Neural cell (in vitro differentiated cells): Measurements from ENCODE around the gene TMEM50B. TPM values are rescaled to one million over a fixed set of nuclear protein-coding genes. Genes with fewer than 3 reads are reported as not detected.

ENCODE experiments used
- polyA plus RNA-seq: library from polyadenylated mRNA; depleted of rRNA; stranded (reverse); fragments of >200 nt; gene quantifications from 2 replicates; pipeline ENCODE4 v1.2.3, GENCODE V29; 2014

Gene TMEM50B
- polyA plus RNA-seq, 1 donor from 2014 or later, result 69.4 TPM

Other genes starting within 250 kb of the TMEM50B start
- 0.38 and 6.0 TPM in 2 replicates for gene IL10RB, start 213.6 kb downstream of the TMEM50B start, polyA plus RNA-seq
- gene IFNAR1, start 155.0 kb downstream of the TMEM50B start, polyA plus RNA-seq, result 12.4 and 15.5 TPM in 2 replicates
- 57.2 and 70.0 TPM in 2 replicates for gene IFNGR2, start 76.6 kb downstream of the TMEM50B start, polyA plus RNA-seq
- 5.5 and 6.0 TPM in 2 replicates for gene DNAJC28, start 11.7 kb upstream of the TMEM50B start, polyA plus RNA-seq
- 87.5 and 107 TPM in 2 replicates for gene GART, start 62.1 kb upstream of the TMEM50B start, polyA plus RNA-seq
- 121 and 123 TPM in 2 replicates for gene SON, start 63.1 kb upstream of the TMEM50B start, polyA plus RNA-seq
- 46.2 and 56.6 TPM in 2 replicates for gene DONSON, start 108.7 kb upstream of the TMEM50B start, polyA plus RNA-seq
- gene CRYZL1, start 161.8 kb upstream of the TMEM50B start, polyA plus RNA-seq, result 40.5 and 54.3 TPM in 2 replicates
- gene ITSN1, start 162.5 kb upstream of the TMEM50B start, polyA plus RNA-seq, result 35.1 and 48.9 TPM in 2 replicates